ENCODE data around the gene DNMT3B.
A peak's percentile ranks its signal among the peaks of the same experiment; 100 is the strongest.
"Not testable (repeated sequence)": the region's sequence is repeated elsewhere in the genome, so short reads cannot be mapped to it uniquely, and the experiment has no call there.

The DNMT3B gene

GRCh38 chr20:32792316-32792715, 30.1 kb downstream of the DNMT3B start:
- DNase-seq: no peak

DNA sequence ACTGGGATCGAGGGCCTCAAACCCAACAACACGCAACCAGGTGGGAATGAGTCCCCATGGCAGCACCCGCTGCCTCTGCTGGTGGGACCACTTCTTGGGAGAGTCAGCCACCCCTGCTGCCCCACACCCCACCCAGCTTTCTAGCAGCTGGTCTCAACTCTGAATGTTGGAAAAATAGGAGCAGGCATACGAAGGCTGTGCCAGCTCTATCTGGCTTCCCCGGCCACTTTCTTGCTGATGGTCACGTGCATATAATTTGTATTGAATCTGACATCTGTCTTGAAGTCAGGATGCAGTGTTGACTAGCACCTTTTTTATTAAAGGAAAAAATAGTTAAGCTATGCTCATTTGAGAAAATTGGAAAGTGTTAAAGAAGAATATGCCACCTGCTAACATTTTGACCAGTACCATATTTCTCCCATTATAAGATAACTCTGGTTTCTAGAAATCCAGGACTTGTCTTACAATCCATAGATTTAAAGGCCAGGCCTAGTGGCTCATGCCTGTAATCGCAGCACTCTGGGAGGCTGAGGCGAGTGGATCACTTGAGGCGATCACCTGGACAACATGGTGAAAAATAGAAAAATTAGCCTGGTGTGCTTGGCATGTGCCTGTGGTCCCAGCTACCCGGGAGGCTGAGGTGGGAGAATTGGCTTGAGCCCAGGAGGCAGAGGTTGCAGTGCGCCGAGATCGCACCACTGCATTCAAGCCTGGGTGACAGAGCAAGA, 30.7 kb downstream of the DNMT3B start:
- peak; percentile 13 for DNase-seq

GRCh38 chr20:32796383-32796948, 34.3 kb downstream of the DNMT3B start:
- no peak for DNase-seq

GRCh38 chr20:32796981-32797451, 34.8 kb downstream of the DNMT3B start:
- no peak for DNase-seq

DNA sequence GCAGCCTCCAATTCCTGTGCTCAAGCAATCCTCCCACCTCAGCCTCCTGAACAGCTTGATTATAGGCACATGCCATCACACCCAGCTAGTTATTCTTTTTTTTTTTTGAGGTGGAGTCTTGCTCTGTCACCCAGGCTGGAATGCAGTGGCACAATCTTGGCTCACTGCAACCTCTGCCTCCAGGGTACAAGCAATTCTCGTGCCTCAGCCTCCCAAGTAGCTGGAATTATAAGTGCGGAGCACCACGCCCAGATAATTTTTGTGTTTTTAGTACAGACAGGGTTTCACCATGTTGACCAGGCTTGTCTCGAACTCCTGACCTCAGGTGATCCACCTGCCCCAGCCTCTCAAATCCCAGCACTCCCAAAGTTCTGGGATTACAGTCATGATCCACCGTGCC, 35.4 kb downstream of the DNMT3B start:
- not testable (repeated sequence) for DNase-seq

- no peak for DNase-seq
Measured at GRCh38 chr20:32798046-32798981, 36.1 kb downstream of the DNMT3B start.

GRCh38 chr20:32803092-32803491, 40.9 kb downstream of the DNMT3B start:
- no peak for DNase-seq

DNA sequence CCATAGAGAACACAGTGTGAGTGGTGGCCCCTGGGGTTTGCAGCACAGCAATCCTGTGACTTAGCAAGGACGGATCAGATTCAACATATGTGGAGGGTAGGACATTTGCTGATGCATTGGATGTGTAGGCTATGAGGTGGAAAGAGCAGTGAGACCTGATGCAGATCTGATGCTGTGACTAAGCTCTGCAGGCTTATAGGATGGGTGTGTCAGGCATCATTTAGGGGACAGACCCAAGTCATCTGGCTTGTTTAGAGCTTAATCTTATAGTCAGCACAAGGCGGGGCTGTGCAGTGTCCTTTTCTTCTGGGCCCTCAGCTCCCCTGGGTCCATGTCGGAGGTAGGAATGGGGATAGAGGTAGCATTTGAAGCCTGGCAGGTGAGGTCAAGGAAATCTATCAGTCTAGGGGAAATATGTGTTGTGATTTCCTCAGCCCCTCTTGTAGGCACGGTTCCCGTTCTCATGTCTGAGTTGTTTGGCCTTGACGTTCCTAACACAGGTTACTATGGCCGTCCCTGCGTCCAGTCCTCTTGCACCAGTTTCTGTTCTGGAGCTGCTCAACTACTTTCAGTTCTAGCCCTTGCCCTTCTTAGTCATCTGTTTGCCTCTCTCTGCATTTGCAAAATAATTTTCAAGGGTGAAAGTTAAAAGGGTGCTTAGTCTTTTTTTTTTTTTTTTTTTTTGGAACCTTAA, 42.0 kb downstream of the DNMT3B start:
- DNase-seq: no peak

DNA sequence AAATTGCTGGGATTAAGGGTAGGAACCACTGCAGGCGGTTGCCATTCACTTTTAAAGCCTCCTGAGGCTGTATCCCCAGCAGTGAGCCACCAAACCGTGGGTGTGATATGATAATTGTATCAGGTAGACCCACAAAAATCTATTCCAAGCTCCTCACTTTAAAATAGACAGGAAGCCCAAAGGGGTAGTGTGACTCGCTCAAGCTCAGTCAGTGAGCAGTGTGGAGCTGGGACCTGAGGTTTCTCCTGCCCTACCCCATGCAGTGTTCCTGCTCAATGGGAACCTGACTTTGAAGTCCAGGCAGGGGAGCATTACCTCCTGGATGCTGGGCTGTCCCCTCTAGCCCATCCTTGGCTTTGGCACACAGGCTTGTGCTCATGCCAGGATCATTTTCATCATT, 42.6 kb downstream of the DNMT3B start:
- no peak for DNase-seq

- no peak for DNase-seq
Measured at GRCh38 chr20:32805721-32806120, 43.5 kb downstream of the DNMT3B start.

DNA sequence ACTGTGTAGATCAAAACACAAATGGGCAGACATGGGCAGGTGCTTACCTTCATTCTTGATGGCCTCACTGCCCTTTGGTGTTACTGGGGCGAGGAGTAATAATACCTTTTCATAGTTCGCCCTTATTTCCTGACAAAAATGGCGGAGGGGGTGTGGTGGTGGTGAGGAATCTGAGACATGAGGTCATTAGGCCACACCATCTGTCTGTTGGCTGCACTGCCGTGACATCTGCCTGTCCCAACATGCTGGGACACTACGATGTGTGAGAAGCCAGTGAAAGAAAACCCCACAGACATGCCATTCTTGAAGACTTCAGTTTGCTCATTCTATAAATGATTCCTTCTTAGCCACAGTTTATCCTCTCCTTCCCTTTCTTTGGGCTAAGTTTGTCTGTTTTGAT, 44.2 kb downstream of the DNMT3B start:
- no peak for DNase-seq

DNA sequence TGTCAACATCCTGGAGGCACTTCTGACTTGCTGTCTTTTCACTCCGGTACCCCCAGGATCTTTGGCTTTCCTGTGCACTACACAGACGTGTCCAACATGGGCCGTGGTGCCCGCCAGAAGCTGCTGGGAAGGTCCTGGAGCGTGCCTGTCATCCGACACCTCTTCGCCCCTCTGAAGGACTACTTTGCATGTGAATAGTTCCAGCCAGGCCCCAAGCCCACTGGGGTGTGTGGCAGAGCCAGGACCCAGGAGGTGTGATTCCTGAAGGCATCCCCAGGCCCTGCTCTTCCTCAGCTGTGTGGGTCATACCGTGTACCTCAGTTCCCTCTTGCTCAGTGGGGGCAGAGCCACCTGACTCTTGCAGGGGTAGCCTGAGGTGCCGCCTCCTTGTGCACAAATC, 45.5 kb downstream of the DNMT3B start:
- DNase-seq: no peak

DNA sequence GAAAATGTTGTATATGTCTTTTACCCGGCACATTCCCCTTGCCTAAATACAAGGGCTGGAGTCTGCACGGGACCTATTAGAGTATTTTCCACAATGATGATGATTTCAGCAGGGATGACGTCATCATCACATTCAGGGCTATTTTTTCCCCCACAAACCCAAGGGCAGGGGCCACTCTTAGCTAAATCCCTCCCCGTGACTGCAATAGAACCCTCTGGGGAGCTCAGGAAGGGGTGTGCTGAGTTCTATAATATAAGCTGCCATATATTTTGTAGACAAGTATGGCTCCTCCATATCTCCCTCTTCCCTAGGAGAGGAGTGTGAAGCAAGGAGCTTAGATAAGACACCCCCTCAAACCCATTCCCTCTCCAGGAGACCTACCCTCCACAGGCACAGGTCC, 46.3 kb downstream of the DNMT3B start:
- DNase-seq: no peak

DNA sequence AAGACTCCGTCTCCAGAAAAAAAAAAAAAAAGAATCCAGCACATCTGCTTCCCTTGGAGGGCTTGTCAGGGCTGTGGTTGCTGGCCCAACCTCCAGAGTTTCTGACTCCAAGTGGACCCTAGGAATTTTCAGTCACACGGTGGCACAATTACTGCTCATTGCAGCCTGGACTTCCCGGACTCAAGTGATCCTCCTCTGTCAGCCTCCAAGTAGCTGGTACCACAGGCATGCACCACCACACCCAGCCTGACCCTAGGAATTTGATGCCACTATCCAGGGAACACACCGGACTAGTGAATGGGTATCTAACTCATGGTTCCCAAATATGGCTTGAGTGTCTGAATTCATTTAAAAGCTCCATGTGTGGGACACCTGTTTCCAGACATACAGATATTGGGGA, 47.7 kb downstream of the DNMT3B start:
- no peak for DNase-seq

GRCh38 chr20:32810941-32811340, 48.8 kb downstream of the DNMT3B start:
- DNase-seq: no peak

- no peak for DNase-seq
Measured at GRCh38 chr20:32811886-32812285, 49.7 kb downstream of the DNMT3B start.

DNA sequence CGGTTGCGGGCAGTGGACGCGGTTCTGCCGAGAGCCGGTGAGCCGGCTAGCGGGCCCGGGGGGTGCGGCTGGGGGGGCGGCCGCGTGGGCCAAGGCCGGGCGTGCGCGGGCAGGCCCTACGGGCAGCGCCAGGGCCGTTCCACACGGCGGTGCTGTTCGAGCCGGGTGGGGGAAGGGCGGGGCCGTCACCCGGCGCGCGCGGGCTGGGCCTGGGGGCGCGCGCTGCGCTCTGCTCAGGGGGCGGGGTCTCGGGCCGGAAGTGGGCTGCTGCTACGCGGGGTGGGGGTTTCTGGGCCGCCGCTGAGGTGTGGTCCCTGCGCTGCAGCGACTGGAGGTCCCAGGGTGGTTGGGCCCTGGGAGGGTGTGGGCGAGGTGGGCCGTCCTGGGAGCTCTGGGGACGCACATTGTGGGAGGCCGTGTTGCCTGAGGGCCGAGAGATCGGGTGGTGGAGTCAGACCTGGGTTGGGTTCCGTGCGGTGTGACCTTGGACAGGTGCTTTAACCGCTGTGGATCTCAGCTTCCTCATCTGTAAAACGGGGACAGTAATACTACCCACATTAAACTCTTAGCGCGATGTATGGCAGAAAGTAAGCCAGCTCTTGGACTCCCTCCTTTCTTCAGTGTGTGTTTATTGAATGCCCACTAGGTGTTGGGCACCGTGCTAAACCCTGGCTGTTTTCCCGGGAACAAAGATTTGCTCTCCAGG, 58.0 kb downstream of the DNMT3B start:
- peak; percentile 91 for DNase-seq

DNA sequence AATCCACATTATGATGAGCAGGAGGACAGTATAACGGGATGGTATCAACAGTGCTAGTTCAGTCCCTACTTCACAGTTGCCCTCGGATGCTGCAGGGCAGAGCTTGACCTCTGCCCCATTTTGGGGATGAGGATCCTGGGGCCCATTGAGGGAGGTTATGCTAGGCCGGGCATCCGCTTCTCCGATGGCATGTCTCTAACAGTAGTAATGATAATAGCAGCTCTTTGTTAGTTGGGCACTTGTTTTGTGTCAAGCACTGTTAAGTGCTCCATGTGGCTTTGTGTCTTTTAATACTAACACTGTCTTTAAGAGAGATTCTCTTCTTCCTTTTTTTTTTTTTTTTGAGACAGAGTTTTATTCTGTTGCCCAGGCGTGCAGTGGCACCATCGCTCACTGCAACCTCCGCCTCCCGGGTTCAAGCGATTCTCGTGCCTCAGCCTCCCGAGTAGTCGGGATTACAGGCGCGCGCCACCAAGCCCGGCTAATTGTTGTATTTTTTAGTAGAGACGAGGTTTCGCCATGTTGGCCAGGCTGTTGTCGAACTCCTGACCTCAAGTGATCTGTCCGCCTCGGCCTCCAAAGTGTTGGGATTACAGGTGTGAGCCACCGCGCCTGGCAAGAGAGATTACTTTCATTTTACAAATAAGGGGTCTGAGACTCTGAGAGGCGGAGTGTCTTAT, 58.7 kb downstream of the DNMT3B start:
- DNase-seq: peak; percentile 54

GRCh38 chr20:32822225-32822624, 60.0 kb downstream of the DNMT3B start:
- DNase-seq: no peak

DNA sequence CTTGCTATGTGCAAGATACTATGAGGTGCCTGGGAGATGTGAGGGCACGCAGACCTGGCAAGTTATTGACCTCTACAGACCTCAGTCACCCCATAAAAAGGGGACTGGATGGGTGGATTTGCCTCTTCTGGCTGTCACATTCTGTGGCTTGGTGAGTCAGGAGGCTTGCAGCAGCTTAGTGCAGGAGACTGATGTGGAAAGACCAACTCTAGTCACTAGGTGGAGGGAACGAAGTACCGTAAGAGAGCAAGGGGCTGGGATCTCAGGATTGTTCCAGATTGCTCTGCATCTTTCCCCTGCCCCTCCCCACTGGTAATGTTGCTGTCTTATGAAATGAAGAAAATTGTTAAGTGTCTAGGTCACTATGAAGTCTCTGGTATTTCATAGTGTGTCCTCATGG, 60.9 kb downstream of the DNMT3B start:
- no peak for DNase-seq

- DNase-seq: no peak
Measured at GRCh38 chr20:32823737-32824588, 61.8 kb downstream of the DNMT3B start.

All from DMS53 (cell line).